ENCODE measurements around the gene MAP1LC3B. TPM values are rescaled to one million over a fixed set of nuclear protein-coding genes. Genes with fewer than 3 reads are reported as not detected.

MAP1LC3B gene
- polyA plus RNA-seq, 4 donors: 58.5 to 72.7 (median 66.1) TPM

DNA sequence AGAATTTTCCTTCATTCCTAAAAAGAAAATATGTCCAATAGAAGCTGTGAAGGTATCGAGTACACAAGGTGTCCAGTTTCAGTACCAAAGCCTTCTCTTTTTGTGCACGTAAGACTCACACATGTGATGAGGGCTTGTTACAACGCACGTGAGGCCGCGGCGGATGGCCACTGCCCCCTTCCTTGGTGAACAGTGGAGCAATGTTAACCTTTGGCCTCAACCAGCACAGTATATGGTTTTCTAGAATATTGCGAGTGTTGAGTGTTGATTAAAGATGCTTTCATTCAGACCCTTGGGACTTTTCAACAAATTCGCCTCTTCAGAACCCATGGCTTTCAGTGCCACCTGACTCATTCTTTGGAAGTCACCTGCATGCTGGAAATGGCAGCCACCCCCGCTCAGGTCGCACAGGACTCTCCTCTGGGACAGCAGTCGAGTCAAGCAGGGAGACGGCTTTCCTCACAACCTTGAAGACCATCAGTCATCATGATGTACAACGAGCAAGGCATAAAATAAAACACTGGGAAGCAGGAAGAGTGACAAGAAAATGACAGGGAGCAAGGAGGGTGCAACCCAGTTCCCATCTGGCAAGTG, 14.5 kb downstream of the MAP1LC3B start:
- no peak for DNase-seq (ENCODE audit: low read depth in 4 of 4, low spot score in 2 of 4)

DNA sequence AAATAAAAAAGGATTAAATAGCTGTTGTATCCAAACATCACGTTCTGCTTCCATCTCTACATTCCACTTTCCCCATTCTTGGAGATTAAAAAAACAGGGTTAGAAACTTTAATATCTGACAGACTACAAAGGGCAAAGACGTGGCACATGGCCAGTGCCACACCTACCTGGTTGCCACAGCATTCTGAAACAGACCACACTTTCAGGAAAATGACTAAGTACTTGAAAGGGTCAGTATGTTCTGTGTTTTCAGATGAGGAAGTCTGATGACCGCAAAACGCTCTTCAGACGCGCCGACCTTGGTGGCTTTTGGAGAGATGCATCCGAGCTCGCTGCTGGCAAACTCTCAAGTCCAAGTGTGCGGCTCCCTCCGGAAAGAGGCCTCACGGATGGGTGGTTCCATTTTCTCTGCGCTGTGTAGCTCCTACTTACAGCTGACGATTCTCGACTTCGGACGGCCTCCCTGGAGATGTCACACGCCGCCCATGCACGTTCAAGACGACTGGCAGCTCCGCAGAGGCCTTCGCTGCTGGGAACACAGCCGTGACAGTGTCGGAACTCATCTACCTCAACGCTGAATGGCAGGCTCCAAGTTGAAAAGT, 15.5 kb downstream of the MAP1LC3B start:
- no peak for DNase-seq (ENCODE audit: low read depth in 4 of 4, low spot score in 2 of 4)

DNA sequence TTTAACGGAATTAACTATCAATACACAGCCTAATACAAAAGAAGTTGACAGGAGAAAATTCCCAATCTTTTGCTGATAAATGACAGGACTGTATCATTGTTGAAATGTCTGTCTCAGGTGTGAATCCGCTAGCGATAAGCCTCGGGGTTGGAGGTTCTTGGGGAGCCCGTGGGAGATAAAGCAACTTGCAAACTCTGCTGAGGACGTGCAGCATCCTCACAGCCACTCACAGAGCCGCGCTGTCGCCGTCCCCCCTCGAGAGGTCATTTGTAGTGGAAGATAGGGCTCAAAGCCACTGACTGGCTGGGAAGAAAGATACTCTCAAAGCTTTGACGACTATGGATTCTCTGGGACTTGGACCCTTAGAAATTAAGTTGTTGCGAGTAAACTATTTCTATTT, 17.0 kb downstream of the MAP1LC3B start:
- DNase-seq (ENCODE audit: low read depth in 4 of 4, low spot score in 2 of 4): no peak

DNA sequence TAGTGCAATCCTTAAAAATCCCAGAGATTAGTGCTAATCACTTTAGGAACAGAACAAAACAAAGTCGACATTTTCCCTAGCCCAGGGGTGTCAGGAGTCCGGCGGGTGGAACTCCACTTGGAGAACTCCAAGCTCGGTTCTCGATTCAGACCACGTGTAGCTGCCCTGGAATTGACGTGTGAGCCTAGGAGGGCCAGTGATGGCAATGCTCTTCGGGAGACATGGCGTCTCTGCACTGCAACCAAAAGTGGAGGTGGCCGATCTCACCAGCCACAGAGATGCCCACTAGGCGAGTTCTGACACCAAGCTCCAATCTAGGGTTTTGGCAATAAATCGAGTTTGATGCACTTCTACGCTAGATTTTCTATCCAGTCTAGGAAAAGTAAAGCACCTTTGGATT, 17.6 kb downstream of the MAP1LC3B start:
- no peak for DNase-seq (ENCODE audit: low read depth in 4 of 4, low spot score in 2 of 4)

DNA sequence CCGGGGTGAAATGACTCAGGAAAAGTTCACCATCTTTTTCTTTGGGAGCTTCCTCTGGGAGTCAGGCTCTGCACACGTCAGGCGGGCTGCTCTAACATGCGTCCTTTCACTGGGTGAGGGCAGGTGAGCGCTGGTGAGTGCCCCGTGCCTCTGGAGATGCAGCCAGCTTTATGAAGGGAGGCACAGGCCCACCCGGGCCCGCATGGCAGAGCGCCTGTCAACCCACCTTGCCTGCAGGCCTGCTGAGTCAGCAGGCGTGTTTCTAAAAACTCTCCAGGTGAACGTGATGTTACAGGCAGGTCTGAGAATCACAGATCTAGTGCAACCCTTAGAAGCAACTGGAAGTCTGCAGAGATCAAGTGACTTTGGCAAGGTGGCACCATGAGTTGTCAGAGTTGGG, 18.4 kb downstream of the MAP1LC3B start:
- no peak for DNase-seq (ENCODE audit: low read depth in 4 of 4, low spot score in 2 of 4)

DNA sequence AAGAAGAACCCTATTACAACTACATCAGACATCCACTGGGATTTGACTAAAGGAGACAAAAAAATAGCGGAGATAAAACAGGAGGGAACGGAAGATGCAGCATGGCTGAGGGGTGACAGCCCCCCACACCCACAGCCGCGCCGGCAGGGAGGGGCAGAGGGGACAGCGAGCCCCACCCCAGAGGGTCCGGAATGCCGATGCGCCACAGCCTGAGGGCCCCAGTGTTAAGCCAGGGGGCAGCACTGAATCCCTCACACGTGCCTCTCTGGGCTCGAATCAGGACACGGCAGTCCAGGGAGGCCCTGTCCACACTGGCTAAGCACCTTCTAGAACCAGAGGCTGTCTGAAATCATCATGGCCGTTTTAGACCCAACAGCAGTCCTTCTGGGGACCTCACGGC, 18.8 kb downstream of the MAP1LC3B start:
- no peak for DNase-seq (ENCODE audit: low read depth in 4 of 4, low spot score in 2 of 4)

DNA sequence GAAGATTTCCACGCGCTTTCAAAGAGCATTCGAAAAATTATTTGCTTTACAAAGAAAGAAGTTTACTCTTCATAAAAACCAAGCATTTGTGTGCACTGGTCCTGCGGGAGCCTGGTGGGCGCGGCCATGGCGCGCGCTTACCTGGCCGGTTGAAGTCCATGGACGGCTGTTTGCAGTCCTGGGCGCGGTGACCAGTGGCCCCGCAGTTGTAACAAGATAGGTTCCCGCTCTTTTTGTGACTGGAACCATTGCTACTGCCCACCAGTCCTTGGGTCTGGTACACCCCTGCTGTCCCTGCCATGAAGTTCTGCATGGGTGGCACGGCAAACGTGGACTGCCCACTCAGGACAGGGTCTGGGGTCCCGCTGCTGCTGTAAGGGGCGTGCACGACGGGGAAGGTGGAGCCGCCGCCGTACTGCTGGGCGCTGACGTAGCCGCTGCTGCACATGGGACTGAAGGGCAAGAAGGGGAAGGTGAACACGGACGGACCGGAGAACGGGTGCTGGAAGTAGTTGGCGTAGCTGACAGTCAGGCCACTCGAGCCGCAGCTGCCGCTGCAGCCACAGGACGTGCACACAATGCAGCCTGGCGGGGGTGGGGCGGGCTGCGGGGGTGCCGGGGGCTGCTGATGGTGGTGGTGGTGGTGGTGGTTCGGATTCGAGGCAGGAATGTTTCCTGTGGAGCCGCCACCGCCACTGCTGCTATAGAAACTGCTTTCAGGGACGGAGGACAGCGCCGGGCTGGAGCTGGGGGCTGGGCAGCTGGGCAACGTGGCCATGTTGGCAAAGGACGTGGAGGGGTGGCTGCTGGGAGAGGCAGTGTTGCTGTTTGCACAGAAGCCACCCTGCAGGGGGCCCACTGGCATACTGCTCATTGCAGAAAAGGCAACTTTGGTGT, 19.5 kb downstream of the MAP1LC3B start:
- no peak for DNase-seq (ENCODE audit: low read depth in 4 of 4, low spot score in 2 of 4)

DNA sequence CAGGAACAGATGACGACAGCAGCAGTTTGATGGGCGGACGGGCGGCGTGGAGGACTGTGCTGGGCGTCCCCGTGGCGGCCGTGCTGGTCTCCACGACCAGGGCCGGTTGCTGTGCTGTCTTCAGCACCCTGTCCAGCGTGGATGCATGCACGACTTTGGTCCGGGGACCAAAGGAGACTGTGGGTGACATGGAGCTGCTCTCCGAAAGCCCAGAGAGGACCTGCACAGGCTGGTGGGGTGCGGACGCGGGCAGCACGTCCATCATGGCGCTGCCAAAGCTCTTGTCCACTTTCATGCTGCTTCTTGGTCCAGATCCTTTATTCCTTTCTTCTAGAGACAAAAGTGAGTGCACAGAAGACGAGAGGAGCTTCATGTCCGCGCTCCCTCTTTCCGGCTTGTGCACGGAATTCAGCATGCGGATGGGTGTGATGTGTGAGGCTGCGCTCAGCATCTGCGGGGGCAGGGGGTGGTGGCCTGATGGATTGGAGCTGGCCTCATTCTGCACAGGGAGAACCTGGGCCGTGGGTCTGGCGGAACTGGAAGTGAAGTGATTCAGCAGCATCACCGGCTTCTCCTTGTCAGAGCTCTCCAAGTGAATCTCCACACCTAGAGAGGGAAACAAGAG, 20.3 kb downstream of the MAP1LC3B start:
- DNase-seq (ENCODE audit: low read depth in 4 of 4, low spot score in 2 of 4): no peak

DNA sequence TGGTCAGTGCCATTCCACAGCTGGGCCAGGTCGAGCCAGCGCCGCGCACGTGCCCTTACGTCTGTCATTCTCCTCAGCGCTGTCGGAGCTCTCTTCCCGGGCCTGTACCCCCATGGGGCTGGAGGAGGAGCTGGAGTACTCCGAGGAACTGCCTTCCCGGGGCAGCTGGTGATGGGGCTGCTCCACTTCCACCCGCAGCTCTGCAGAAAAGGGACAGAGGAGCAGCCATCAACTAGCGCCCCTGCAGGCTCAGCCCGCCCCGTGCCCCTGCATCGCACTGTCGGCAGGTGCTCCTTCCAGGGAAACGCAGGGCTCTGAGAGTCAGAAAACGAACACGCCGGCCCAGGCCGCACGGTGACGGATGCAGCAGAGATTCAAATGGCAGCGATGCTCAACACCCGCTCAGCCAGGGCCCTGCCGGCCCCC, 20.9 kb downstream of the MAP1LC3B start:
- DNase-seq (ENCODE audit: low read depth in 4 of 4, low spot score in 2 of 4): no peak

DNA sequence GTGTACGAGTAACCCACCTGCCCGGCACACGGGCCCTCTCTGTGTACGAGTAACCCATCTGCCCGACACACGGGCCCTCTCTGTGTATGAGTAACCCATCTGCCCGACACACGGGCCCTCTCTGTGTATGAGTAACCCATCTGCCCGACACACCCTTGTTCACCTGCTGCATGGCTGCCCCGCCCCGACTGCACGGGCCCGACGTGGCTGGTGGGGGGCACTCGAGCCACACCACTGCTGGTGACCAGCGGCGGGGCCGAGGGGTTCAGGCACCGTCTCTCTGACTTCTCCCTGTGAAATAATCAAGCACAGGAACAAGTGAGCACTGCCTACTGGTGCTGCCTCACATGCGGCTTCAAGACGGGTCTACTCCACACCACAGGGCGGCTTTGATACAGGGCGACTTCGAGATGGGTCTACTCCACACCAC, 22.1 kb downstream of the MAP1LC3B start:
- DNase-seq (ENCODE audit: low read depth in 4 of 4, low spot score in 2 of 4): no peak

DNA sequence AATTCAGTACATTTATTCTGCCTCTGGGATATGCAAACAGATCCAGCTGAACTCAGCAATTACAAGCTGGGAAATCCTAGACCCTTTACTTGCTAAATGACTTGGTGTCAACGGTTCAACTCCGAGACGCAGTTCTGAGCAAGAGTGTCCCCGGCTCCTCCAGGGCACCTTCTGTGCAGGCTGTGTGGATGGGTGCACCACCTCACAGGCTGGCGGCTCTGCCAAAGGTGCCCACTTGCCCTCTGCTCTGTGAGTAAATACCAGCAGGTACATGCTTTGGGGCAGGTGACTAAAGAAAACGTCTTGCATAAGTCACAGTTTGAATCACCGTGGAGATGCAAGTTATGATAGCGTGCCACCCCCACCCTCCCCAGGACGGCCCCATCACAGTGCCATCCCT, 23.3 kb downstream of the MAP1LC3B start:
- DNase-seq (ENCODE audit: low read depth in 4 of 4, low spot score in 2 of 4): no peak

DNA sequence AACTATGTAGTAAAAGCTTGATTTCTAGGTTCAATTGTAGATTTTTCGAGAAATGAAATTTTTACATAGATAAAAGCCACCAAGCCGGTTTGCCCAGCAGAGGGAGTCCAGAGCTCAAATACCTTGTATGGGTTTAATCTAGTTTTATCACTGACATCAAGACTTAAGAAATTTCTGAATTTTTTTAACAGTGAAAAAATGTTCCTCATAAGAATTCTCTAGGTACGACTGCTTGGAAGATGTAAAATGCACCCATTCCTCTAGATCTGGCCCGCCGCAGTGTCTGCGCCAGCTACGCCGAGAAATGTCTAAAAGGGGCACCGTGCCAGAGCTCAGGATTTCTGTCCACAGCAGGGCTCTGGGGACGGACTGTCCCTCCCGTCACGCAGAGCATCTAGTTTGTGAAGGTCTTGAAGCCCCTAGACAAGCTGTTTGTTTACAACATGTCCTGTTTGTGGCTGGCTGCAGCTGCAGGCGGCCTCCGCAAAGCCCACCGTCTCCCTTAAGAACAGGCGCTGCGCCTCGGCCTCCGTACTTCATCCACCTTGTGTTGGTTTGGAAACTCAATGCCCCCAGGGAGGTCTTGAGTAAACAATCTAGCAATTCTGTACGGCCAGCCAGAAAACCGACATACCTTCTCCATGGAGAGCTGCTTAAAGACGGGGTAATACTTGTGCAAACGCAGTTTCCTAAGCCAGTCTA, 24.8 kb downstream of the MAP1LC3B start:
- DNase-seq (ENCODE audit: low read depth in 4 of 4, low spot score in 2 of 4): no peak

DNA sequence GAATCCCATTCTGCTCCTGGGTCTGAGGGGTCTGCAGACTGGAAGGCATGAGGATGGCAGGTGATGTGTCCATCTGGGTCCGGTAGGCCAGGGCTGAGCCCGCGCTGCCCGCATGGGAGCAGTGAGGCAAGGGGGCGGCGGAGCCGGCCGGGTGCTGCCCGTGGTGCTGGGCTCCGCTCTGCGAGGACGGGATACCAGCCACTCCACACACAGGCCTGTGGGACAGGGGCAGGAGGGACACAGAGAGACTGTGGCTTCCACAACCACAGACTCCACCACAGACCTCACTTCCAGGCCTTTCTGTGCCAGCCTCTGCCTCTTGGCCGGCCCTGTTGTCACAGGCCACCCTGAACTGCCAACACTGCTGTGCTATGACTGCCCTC, 25.4 kb downstream of the MAP1LC3B start:
- DNase-seq (ENCODE audit: low read depth in 4 of 4, low spot score in 2 of 4): no peak

DNA sequence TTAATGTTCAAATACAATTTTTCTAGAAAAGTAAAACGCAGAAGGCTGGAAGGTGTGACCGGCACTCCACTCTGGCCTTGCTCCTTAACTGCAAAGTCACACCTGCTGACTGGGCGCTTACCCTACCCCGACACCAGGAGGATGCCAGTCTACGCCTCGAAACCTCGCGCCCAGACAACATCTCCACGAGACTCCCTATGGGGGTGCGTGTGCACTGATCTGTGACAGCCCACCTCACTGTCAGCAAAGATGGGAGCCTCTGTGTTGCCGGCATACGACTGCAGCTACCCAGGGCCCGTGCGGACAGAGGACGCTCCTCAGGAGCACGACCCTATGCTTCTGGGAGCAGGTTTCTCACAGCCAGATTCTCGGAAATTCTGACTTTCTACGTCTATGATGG, 26.1 kb downstream of the MAP1LC3B start:
- no peak for DNase-seq (ENCODE audit: low read depth in 4 of 4, low spot score in 2 of 4)

DNA sequence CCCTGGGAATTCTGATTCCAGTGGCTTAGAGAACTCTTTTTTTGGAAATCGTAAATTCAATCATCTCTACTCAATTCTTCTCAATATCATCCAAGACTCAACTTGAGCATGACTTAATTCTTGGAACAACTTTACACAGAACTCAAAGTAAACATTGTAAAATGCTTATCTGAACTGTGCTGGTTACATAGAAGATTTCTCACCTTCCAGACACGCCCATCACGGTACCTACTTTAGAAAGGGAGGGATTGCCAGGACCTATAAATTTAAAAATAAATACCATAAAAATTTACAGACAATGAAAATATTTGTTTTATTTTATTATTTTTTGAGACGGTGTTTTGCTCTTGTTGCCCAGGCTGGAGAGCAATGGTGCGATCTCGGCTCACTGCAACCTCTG, 26.5 kb downstream of the MAP1LC3B start:
- no peak for DNase-seq (ENCODE audit: low read depth in 4 of 4, low spot score in 2 of 4)

DNA sequence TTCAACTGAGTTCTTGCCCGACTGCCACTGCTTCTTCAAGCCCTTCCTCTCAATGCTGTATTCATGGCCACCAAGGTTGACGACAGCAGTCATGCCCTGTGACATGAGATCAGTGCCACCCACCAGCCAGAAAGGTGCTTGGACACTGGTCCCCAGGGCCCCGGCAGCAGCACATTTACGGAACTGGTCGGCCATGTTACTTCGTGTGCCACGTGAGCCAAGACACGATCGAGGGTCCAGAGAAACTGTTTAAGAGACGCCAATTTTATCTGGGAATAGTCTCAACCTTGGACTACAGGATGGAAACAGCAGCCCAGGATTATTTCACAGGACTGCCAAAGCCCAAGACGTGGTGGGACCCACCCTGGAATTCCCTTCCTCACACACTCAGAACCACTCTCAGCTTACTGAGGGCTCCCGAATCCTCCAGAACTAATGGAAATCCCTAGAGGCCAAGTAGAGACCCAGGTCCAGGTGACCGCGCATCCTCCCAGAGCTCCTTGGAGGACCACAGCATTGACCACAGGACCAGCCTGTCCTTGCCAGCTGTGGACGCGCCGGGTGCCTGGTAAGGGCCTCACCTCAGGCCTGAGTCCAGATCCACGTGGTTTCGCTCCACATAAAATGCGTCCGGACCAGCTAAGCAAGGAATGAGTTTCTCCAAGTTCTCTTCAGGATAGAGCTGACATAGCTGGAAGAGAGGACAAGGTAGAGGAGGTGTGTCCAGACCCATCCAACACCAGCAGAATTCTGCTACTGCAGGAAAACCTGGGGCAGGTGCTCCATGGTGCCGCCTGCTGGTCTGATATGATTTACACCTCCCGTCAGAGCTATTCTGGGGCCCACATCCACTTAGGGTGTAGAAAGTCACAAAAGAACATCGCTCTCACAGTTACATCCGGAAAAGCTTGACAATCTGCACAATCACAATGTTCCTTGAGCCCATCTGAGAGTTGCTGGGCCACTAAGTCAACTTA, 28.2 kb downstream of the MAP1LC3B start:
- no peak for DNase-seq (ENCODE audit: low read depth in 4 of 4, low spot score in 2 of 4)

DNA sequence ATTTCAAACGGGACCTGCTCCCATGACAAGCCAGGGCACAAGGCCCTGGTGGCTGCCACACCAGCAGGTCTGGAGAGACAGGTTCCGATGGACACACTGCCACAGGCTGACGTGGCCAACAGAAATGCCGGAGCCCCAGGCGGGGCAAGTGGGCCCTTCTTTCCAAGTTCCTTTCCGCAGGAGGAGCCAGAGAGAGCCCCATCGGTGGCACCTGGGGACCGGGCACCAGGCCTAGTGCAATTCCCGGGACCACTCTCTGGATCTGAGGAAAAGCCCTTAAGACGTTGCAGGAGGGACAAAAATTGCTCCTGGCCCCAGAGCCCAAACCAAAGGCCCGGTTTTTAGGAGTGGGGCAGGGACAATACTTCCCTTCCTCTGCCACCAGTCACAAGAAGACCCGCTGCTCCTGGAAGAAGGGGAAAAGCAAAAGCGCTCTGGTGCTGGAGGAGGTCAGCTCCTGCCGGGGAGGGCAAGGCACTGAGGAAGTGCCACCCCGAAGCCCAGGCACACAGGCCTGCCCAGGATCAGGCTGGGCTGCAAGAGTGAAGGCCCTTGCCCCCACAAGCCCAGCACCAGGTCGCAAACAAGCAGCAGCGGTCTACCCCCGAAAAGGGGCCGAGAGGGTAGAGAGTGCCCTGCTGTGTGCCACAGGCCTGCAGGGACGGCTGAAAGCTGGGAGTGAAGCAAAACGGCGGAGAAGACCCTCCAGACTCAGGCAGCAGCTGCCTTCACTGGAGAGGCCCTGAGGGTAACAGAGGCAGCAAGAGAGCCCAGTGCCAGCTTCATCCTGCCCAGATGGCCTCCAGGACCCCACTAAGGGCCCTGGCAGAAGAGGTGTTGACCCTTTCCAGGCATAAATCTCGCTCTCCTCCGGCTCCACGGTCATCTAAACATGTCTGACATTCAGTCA, 29.1 kb downstream of the MAP1LC3B start:
- no peak for DNase-seq (ENCODE audit: low read depth in 4 of 4, low spot score in 2 of 4)

DNA sequence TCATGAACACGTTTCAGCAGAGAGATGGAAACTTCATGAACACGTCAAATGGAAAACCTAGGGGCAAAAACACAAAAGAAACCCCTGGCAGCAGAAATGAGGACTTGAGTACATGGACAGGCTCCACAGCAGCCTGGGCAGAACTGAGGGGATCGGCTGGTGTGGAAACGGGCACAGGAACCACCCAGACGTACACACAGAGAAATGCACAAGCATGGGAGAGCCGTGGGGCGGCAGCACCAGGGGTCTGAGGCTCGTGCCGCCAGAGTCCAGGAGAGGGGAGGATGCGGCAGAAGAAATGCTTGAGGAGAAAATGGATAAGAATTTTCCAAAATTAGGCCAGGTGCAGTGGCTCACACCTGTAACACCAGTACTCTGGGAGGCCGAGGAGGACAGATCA, 30.0 kb downstream of the MAP1LC3B start:
- DNase-seq (ENCODE audit: low read depth in 4 of 4, low spot score in 2 of 4): no peak

DNA sequence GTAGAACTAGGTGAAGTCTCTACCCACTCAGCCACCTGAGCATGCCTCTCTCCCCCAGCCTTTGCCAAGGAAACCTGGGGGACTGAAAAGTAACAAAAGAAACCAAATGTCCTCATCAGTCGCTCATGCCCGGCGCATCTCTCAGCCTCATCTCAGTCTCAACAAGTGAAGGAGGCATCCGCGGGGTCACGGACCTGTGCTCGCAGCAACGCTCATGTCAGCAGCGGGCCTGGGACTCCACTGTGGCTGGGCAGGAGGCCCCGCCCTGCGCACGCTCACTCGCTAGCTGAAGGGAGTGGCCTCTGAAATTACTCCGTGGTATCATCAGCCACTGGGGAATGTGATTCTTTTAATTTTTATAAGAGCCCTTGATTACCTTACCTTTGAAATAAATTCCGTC, 31.3 kb downstream of the MAP1LC3B start:
- DNase-seq (ENCODE audit: low read depth in 4 of 4, low spot score in 2 of 4): no peak
